AG09319 (cell line): ENCODE measurements around the gene ZNF792.
"Not testable (repeated sequence)": the region's sequence is repeated elsewhere in the genome, so short reads cannot be mapped to it uniquely, and the experiment has no call there.

ENCODE experiments used
- DNase-seq: peaks from one replicate; pipeline ENCODE4 v3.0.0-alpha.2; 2010; ENCODE audit warnings: low read depth; ENCODE audit errors: extremely low read depth
- TF ChIP-seq, protein P1 (sequence below): IDR thresholded peaks from 2 replicates; pipeline ENCODE4 v1.5.1; 2011; ENCODE audit warnings: low read depth, mild to moderate bottlenecking, inconsistent platforms, low read length, moderate library complexity

The ZNF792 gene

GRCh38 chr19:35000338-35000646 lies 36.3 kb upstream of the ZNF792 start:
- DNase-seq: no peak
- TF ChIP-seq, protein P1, sequence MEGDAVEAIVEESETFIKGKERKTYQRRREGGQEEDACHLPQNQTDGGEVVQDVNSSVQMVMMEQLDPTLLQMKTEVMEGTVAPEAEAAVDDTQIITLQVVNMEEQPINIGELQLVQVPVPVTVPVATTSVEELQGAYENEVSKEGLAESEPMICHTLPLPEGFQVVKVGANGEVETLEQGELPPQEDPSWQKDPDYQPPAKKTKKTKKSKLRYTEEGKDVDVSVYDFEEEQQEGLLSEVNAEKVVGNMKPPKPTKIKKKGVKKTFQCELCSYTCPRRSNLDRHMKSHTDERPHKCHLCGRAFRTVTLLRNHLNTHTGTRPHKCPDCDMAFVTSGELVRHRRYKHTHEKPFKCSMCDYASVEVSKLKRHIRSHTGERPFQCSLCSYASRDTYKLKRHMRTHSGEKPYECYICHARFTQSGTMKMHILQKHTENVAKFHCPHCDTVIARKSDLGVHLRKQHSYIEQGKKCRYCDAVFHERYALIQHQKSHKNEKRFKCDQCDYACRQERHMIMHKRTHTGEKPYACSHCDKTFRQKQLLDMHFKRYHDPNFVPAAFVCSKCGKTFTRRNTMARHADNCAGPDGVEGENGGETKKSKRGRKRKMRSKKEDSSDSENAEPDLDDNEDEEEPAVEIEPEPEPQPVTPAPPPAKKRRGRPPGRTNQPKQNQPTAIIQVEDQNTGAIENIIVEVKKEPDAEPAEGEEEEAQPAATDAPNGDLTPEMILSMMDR: no peak

GRCh38 chr19:34999498-35000337 lies 35.7 kb upstream of the ZNF792 start, which contains the start of gene GRAMD1A:
Gene GRAMD1A, plus strand, starts transcription at chr19:35000323. Its CDS starts 156 bp downstream, at chr19:35000479.
- DNase-seq: peak; percentile 70
- TF ChIP-seq, protein P1: no peak

- TF ChIP-seq, protein P1: no peak
- no peak for DNase-seq
Measured at GRCh38 chr19:34998777-34999497, 34.9 kb upstream of the ZNF792 start.

GRCh38 chr19:34998224-34998623 lies 34.2 kb upstream of the ZNF792 start:
- DNase-seq: not testable (repeated sequence)

GRCh38 chr19:34997071-34997617 lies 33.1 kb upstream of the ZNF792 start:
- TF ChIP-seq, protein P1: no peak
- no peak for DNase-seq

DNA sequence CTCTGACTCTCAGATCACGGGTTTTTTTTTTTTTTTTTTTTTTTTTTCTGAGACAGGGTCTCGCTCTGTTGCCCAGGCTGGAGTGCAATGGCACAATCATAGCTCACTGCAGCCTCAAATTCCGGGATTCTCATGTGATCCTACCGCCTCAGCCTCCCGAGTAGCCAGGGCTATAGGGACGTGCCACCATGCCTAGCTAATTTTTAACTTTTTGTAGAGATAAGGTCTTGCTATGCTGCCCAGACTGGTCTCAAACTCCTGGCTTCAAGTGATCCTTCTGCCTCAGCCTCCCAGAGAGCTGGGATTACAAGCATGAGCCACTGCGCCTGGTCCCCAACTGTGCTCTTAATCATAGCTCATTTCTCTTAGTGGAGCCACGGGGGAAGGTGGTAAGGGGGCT lies 31.5 kb upstream of the ZNF792 start:
- TF ChIP-seq, protein P1: no peak

DNA sequence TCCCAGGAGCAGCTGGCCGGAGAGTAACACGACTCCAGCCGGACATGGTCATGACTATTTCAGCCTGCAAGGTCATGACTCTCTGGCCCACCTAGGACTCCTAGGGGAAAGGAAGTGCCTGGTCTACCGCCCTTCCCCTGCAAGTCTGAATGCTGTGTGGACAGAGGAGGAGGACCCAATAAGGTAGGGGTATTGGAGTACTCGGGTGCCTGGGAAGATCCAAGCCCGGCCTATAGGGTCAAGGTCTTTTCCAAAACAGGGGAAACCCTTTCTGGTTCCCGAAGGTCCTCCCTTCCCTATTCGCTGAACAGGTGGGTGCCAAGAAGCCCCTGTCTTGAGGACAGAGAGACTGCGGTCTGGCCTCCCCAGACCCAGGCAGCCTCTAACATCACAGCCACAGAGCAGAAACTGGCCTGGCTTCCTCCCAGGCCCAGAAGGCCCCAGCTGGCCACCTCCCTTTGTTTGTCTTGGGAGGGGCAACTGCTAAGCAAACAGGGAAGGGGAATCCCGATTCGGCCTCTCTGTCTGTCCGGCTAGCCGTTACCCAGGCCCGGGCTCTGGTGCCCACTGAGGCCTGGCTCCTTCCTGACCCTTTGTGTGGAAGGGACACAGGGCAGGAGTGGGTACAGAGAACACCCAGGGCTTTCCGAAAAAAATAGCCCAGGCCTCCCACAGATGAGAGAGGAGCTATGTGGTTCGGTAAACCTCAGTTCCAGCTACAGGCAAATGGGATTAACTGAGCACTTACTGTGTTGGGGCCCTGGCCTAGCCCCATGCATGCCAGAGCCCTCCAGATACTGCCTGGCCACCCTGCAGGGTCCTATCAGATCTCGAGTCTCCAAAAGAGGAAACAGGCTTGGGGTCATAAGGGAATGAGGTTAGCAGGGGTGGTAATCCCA lies 30.9 kb upstream of the ZNF792 start:
- TF ChIP-seq, protein P1: no peak
- no peak for DNase-seq

More for the DNA sequence above, 31.5 kb upstream of the ZNF792 start:
- DNase-seq: no peak
